T47D (cell line): Measurements from ENCODE around the gene PMPCA.
"Not testable (repeated sequence)": the region's sequence is repeated elsewhere in the genome, so short reads cannot be mapped to it uniquely, and the experiment has no call there.

Source experiments
- DNase-seq, 2 experiments: peaks; one replicate each; pipeline versions ENCODE4 v3.0.0 to v3.0.0-alpha.2; 2011 to 2012; ENCODE audit warnings: low read depth in 1 of 2, low spot score in 1 of 2
- JUND ChIP-seq: IDR thresholded peaks from 2 replicates; pipeline ENCODE4 v1.6.1; 2012; ENCODE audit warnings: low read depth
- in situ Hi-C: cut with HindIII; loops from 2 replicates; pipeline ENCODE4 v1.10.0; 2016; ENCODE audit warnings: low sequenced_read_pairs, low pct_unique_long_range_greater_than_20kb

The PMPCA gene

GRCh38 chr9:136416914-136417313, 6.5 kb downstream of the PMPCA start:
- no peak for TF ChIP-seq JUND
- no peak for DNase-seq
- in situ Hi-C loops: no loop called here

- in situ Hi-C loops: no loop called here
- TF ChIP-seq JUND: no peak
- DNase-seq: no peak
Measured at GRCh38 chr9:136418182-136419091, 8.0 kb downstream of the PMPCA start.

- no peak for TF ChIP-seq JUND
Measured at GRCh38 chr9:136419092-136419420, 8.6 kb downstream of the PMPCA start.

GRCh38 chr9:136421791-136422190, 11.3 kb downstream of the PMPCA start:
- TF ChIP-seq JUND: no peak
- in situ Hi-C loops: no loop called here
- no peak for DNase-seq

More at GRCh38 chr9:136419092-136419420, 8.6 kb downstream of the PMPCA start:
- no peak for DNase-seq
- in situ Hi-C loops: no loop called here

DNA sequence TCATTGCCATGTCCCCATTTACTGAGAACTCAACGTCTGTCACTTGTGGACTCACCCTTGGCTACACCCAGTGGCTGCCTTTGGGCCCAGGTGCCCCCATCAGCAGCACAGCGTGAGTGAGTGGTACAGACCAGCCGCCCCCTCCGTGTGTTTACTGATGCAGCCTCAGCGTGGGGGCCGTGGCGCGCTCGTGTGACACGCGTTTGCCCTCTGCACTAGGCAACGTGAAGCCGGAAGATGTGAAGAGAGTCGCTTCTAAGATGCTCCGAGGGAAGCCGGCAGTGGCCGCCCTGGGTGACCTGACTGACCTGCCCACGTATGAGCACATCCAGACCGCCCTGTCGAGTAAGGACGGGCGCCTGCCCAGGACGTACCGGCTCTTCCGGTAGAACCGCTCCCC, 12.4 kb downstream of the PMPCA start:
- TF ChIP-seq JUND: no peak
- no peak for DNase-seq
- in situ Hi-C loops: no loop called here

- DNase-seq: no peak
- no peak for TF ChIP-seq JUND
- in situ Hi-C loops: no loop called here
Measured at GRCh38 chr9:136423432-136424146, 13.1 kb downstream of the PMPCA start.

- in situ Hi-C loops: no loop called here
- TF ChIP-seq JUND: no peak
- no peak for DNase-seq
Measured at GRCh38 chr9:136424750-136425362, 14.4 kb downstream of the PMPCA start.

DNA sequence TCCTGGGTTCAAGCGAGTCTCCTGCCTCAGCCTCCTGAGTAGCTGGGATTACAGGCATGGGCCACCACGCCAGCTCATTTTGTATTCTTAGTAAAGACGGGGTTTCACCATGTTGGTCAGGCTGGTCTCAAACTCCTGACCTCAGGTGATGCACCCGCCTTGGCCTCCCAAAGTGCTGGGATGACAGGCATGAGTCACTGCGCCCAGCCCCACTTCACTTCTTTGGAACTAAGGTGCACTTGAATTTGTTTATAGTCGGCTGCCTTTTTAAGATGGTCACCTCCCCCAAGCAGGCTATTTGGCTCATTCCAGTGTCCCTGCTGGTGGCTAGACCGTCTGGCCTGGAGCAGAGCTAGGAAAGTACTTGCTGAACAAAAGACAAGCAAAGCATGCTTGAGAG, 14.9 kb downstream of the PMPCA start:
- DNase-seq, in situ Hi-C loops: not testable (repeated sequence)

DNA sequence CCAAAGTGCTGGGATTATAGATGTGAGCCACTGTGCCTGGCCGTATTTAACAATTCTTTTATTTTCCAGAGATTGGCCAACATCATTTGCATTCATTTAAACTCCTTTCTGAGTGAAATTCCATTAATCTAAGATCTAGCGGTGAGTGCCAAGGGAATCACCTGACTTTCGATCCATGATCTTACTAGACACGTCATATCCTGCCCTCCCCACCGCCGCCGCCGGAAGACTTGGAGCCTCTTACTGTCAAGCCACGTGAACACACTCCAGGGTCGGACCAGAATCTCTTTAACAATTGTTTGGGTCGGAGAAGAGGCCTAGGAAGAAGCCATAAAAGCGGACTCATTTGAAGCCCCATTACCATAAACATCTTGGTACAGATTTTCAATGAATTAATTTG, 16.3 kb downstream of the PMPCA start:
- in situ Hi-C loops: no loop called here
- no peak for DNase-seq
- no peak for TF ChIP-seq JUND

DNA sequence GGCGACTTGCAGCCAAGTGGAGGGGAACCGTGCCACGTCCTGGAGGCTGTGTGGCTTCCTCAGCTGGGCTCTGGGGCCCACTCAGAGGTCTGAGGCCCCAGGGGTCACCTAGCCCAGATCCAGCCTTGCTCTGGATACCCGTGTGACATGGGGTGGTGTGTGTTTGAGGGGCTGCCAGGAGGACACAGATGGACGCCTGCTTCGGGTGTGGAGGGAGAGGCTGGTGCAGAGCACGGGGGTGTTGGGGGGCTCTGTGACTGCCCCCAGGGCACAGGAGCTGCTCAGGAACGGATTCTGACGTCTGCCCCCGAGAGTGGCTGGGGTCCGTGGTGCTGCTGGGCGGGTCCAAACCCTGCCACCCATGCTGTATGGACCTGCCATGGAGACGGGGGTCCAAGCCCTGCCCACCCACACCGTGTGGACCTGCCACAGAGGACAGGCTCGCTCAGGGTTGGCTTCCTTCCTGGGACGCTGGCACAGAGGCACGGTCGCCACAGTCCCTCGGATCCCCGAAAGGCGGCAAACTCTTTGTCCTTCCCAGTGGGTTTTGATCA, 18.7 kb downstream of the PMPCA start:
- in situ Hi-C loops: no loop called here
- TF ChIP-seq JUND: no peak
- no peak for DNase-seq

- DNase-seq: no peak
- no peak for TF ChIP-seq JUND
- in situ Hi-C loops: no loop called here
Measured at GRCh38 chr9:136429683-136430491, 19.4 kb downstream of the PMPCA start.

- DNase-seq: no peak
- TF ChIP-seq JUND: no peak
- in situ Hi-C loops: no loop called here
Measured at GRCh38 chr9:136430588-136431234, 20.3 kb downstream of the PMPCA start.
